Endothelial cell of umbilical vein (primary cell): ENCODE measurements around the gene BLVRA. TPM values are rescaled to one million over a fixed set of nuclear protein-coding genes. Genes with fewer than 3 reads are reported as not detected.
"Not testable (repeated sequence)": the region's sequence is repeated elsewhere in the genome, so short reads cannot be mapped to it uniquely, and the experiment has no call there.

Source experiments
- BruUV-seq: library from RNA; stranded (reverse); fragments of 400-500 nt; replicated peaks from 2 replicates; lab custom pipeline; 2021; lab: Mats Ljungman, UMichigan
- CTCF ChIA-PET: fragments of 300-600, 350-600 bp; sonication (Branson Sonifier 250); formaldehyde crosslinking; loops from one replicate; lab custom pipeline; 2021; ENCODE audit warnings: antibody characterized with exemption, inconsistent platforms; lab: Charles Lee
- POLR2A ChIA-PET: fragments of 300-600, 350-600 bp; sonication (Branson Sonifier 250); formaldehyde crosslinking; loops from one replicate; lab custom pipeline; 2021; ENCODE audit warnings: antibody characterized with exemption, inconsistent platforms; lab: Charles Lee
- DNase-seq: peaks from one replicate; pipeline ENCODE4 v3.0.0-alpha.2; 2011; ENCODE audit warnings: low read depth, low spot score
- FAIRE-seq: peaks from 2 replicates; lab custom pipeline; 2011; peaks lifted over from hg19 to GRCh38; lab: Jason Lieb, UNC
- H2AFZ ChIP-seq: 2 replicates; pipeline ENCODE4 v1.6.0; 2012; ENCODE audit warnings: low read depth, low read length, control low read depth, inconsistent platforms
- H3K27ac ChIP-seq: 2 replicates; pipeline ENCODE4 v1.5.1; 2011; ENCODE audit warnings: low read depth, mild to moderate bottlenecking, control low read depth, low read length, moderate library complexity; ENCODE audit not compliant: insufficient read depth
- H3K27me3 ChIP-seq, 2 experiments: 2 replicates each; pipeline versions ENCODE4 v1.6.0 to v1.6.1; 2011; ENCODE audit warnings: low read length in 2 of 2, mixed read lengths in 1 of 2; ENCODE audit not compliant: control insufficient read depth in 2 of 2, insufficient read depth in 2 of 2
- H3K36me3 ChIP-seq, 2 experiments: 2 replicates in 1 of 2; 3 replicates in 1 of 2; pipeline ENCODE4 v1.5.1; 2011; ENCODE audit warnings: low read length in 2 of 2, mild to moderate bottlenecking in 1 of 2, moderate library complexity in 1 of 2; ENCODE audit not compliant: control insufficient read depth in 2 of 2, insufficient read depth in 2 of 2; ENCODE audit errors: extremely low read depth in 1 of 2
- H3K4me1 ChIP-seq: 3 replicates; pipeline ENCODE4 v1.5.1; 2011; ENCODE audit warnings: mild to moderate bottlenecking, low read length; ENCODE audit not compliant: control insufficient read depth, insufficient read depth; ENCODE audit errors: extremely low read depth
- H3K4me2 ChIP-seq: 2 replicates; pipeline ENCODE4 v1.6.1; 2011; ENCODE audit warnings: low read length, control low read depth, mixed read lengths; ENCODE audit not compliant: insufficient read depth
- H3K4me3 ChIP-seq, 3 experiments: fragments of 200-600 bp in 1 of 3; sonication (generic), shearing (Covaris generic) in 1 of 3; replicated peaks in 1 of 3; 2 replicates each; pipeline ENCODE4 v1.5.1; 2011 to 2016; ENCODE audit warnings: control low read depth in 3 of 3, low read length in 3 of 3, mild to moderate bottlenecking in 2 of 3, inconsistent platforms in 1 of 3, low read depth in 1 of 3, moderate library complexity in 1 of 3; ENCODE audit not compliant: insufficient read depth in 1 of 3
- H3K79me2 ChIP-seq: 2 replicates; pipeline ENCODE4 v1.6.0; 2012; ENCODE audit warnings: low read length, inconsistent platforms; ENCODE audit not compliant: control insufficient read depth, insufficient read depth
- H3K9ac ChIP-seq: replicated peaks from 2 replicates; pipeline ENCODE3; 2011; ENCODE audit warnings: low read length, control low read depth; ENCODE audit not compliant: insufficient read depth; ENCODE audit errors: extremely low read depth
- H3K9me1 ChIP-seq: replicated peaks from 3 replicates; pipeline ENCODE4 v1.6.0; 2011; ENCODE audit warnings: mild to moderate bottlenecking, low read length; ENCODE audit not compliant: control insufficient read depth, insufficient read depth; ENCODE audit errors: extremely low read depth
- H3K9me3 ChIP-seq: replicated peaks from 2 replicates; pipeline ENCODE4 v1.5.1; 2012; ENCODE audit warnings: low read length, inconsistent platforms; ENCODE audit not compliant: control insufficient read depth, insufficient read depth
- H4K20me1 ChIP-seq: replicated peaks from 2 replicates; pipeline ENCODE3; 2011; ENCODE audit warnings: mild to moderate bottlenecking, low read length; ENCODE audit not compliant: control insufficient read depth, insufficient read depth; ENCODE audit errors: extremely low read depth
- CTCF ChIP-seq, 2 donors: IDR thresholded peaks; 1 replicate in 1 of 2; 2 replicates in 1 of 2; pipeline ENCODE4 v1.5.1; 2011; ENCODE audit warnings: low read length in 2 of 2, mild to moderate bottlenecking in 2 of 2, moderate library complexity in 2 of 2, control low read depth in 1 of 2, inconsistent platforms in 1 of 2, low read depth in 1 of 2; ENCODE audit not compliant: insufficient read depth in 1 of 2; ENCODE audit errors: extremely low read depth in 1 of 2
- EZH2 ChIP-seq: IDR thresholded peaks from 2 replicates; pipeline ENCODE4 v1.6.1; 2012; ENCODE audit warnings: borderline replicate concordance, low read depth, mild to moderate bottlenecking, moderate library complexity, low read length, inconsistent platforms; ENCODE audit not compliant: severe bottlenecking
- FOS ChIP-seq: IDR thresholded peaks from 2 replicates; pipeline ENCODE4 v1.6.1; 2011; ENCODE audit warnings: mild to moderate bottlenecking, low read length, moderate library complexity, borderline replicate concordance; ENCODE audit not compliant: insufficient read depth
- GATA2 ChIP-seq: IDR thresholded peaks from 2 replicates; pipeline ENCODE4 v1.7.0; 2011; ENCODE audit warnings: low read depth, mild to moderate bottlenecking, moderate library complexity, mixed read lengths, low read length; ENCODE audit not compliant: insufficient read length, insufficient read depth
- JUN ChIP-seq: IDR thresholded peaks from 2 replicates; pipeline ENCODE4 v1.6.1; 2011; ENCODE audit warnings: borderline replicate concordance, low read depth; ENCODE audit not compliant: insufficient read length, insufficient read depth
- MAX ChIP-seq: IDR thresholded peaks from 2 replicates; pipeline ENCODE4 v1.6.1; 2011; ENCODE audit not compliant: insufficient read depth, insufficient read length
- MYC ChIP-seq: IDR thresholded peaks from one replicate; pipeline ENCODE4 v1.6.1; 2011; ENCODE audit warnings: mild to moderate bottlenecking, low read depth, low read length
- POLR2A ChIP-seq: IDR thresholded peaks from 2 replicates; pipeline ENCODE4 v1.6.1; 2012; ENCODE audit warnings: low read depth, mild to moderate bottlenecking, control low read depth, low read length
- POLR2AphosphoS5 ChIP-seq: IDR thresholded peaks from 2 replicates; pipeline ENCODE4 v1.6.1; 2012; ENCODE audit warnings: low read depth, mild to moderate bottlenecking, control low read depth, low read length, moderate library complexity; ENCODE audit not compliant: insufficient read depth
- dilution Hi-C: fragments of 300-500 bp; cut with MboI; formaldehyde crosslinking; loops from one replicate; pipeline ENCODE4 v1.15.0; 2019; ENCODE audit warnings: low sequenced_read_pairs; ENCODE audit not compliant: extremely low pct_ligation_motif_present
- intact Hi-C: fragments of 100-400 bp; cut with micrococcal nuclease; formaldehyde crosslinking; loops from one replicate; pipeline ENCODE4 v1.10.0; 2022
- polyA plus RNA-seq, 4 experiments: library from polyadenylated mRNA; depleted of rRNA in 3 of 4; stranded (reverse) in 3 of 4; unstranded in 1 of 4; fragments of >200 nt; gene quantifications; 2 replicates each; pipeline versions ENCODE4 v1.2.1 to v1.2.3, GENCODE V29; 2011 to 2012; ENCODE audit warnings: missing spikeins in 1 of 4
- total RNA-seq: library from RNA; stranded (reverse); gene quantifications from 2 replicates; pipeline ENCODE4 v1.2.3, GENCODE V29; 2021

Gene BLVRA
- total and polyA plus RNA-seq, 2 donors (not counting 3 experiments of a cell fraction or from before 2014, with no cell fraction given): 24.0 to 34.5 TPM

- POLR2A ChIA-PET, intact Hi-C loops, H3K4me2 ChIP-seq, H3K4me3 ChIP-seq, CTCF ChIA-PET, H3K79me2 ChIP-seq, BruUV-seq, H2AFZ ChIP-seq, DNase-seq, H3K27me3 ChIP-seq, FAIRE-seq, H4K20me1 ChIP-seq, H3K9ac ChIP-seq, H3K27ac ChIP-seq, dilution Hi-C loops, H3K9me3 ChIP-seq, H3K36me3 ChIP-seq, H3K9me1 ChIP-seq, H3K4me1 ChIP-seq: not testable (repeated sequence)
- peak; percentile 2 to 15 for TF ChIP-seq CTCF (IDR thresholded peaks at IDR 0.05; ENCODE audit: extremely low read depth in 1 of 2, insufficient read depth in 1 of 2, low read depth in 1 of 2, low read length in 2 of 2)
These were observed 51.9 kb downstream of the BLVRA start for GRCh38 chr7:43810195-43810941.

GRCh38 chr7:43815373-43815772 lies 56.9 kb downstream of the BLVRA start:
- Histone ChIP-seq H3K9ac (no peak overlapping the region), H2AFZ (no peak overlapping the region), H3K79me2 (no peaks in the 10 kb centered on the region), H3K4me2 (no peak overlapping the region), H3K4me3 (no peak overlapping the region), H3K36me3 (no peaks in the 10 kb centered on the region), H3K9me1 (no peaks in the 10 kb centered on the region), H4K20me1 (no peaks in the 10 kb centered on the region), H3K27me3 (peaks cover 11 to 12% of the 10 kb centered on the region in 2 experiments), H3K4me1 (no peaks in the 10 kb centered on the region), H3K9me3 (no peaks in the 10 kb centered on the region), H3K27ac (no peak overlapping the region)
- no peak for DNase-seq
- CTCF ChIA-PET: no interaction called here
- intact Hi-C loops (loop anchor here (5.0 kb wide), 1 partner anchor 88 kb away; the partner anchor contains the start of gene COA1), dilution Hi-C loops (no loop called here)
- FAIRE-seq: no peak
- no TSS peak for BruUV-seq
- POLR2A ChIA-PET: no interaction called here
- TF ChIP-seq POLR2AphosphoS5 (no peak), EZH2 (no peak), JUN (no peak), FOS (no peak), CTCF (IDR thresholded peaks at IDR 0.05; ENCODE audit: extremely low read depth in 1 of 2, insufficient read depth in 1 of 2, low read depth in 1 of 2, low read length in 2 of 2) (no peak), MYC (no peak), MAX (no peak), GATA2 (no peak), POLR2A (no peak)
